GM12874 (cell line): ENCODE data around the gene RBM6.

Experiments
- CTCF ChIP-seq: IDR thresholded peaks from 2 replicates; pipeline ENCODE4 v1.5.1; 2011; ENCODE audit warnings: low read depth, mild to moderate bottlenecking, control low read depth, low read length, moderate library complexity; ENCODE audit not compliant: insufficient read depth

Gene RBM6

DNA sequence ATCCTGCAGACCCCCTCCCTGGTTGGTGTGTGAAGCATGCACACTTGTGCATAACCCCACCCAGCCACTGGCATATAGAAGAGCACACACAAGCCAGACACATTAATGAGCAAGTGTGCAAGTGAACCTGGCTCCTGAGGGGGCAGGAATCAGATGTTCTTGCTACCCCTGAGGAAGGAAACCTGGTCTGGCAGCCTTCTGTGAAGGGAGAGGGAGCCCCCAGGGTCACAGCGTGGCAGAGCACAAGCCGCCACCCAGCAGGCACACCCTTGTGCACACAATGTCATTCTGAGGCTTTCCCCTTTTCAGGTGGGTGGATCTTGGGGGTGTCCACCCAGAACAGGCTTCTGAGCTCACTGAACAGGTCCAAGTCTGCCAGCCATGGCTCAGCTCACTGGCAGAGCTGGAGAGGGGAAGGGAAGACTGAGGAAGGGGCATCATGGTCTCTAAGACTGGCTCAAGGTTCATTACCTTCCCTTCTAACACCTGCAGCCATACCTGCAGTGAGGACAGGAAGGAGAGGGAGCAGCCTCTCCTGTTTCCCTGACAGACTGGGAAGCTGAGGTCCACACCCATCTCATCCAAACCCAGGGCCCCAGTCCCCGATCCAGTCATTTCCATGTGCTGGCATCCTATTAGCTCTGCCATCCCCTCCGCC is 183.6 kb downstream of the RBM6 start:
- no peak for TF ChIP-seq CTCF

GRCh38 chr3:50124052-50124799 is 184.3 kb downstream of the RBM6 start:
- no peak for TF ChIP-seq CTCF

- no peak for TF ChIP-seq CTCF
Measured at GRCh38 chr3:50124800-50125178, 184.8 kb downstream of the RBM6 start.

- no peak for TF ChIP-seq CTCF
Measured at GRCh38 chr3:50125541-50126286, 185.8 kb downstream of the RBM6 start.

- TF ChIP-seq CTCF: no peak
Measured at GRCh38 chr3:50126287-50127211, 186.6 kb downstream of the RBM6 start.
